MV-4-11 (cell line): ENCODE measurements around the gene CDC25A.
A peak's percentile ranks its signal among the peaks of the same experiment; 100 is the strongest.

ENCODE experiments used
- DNase-seq: peaks from one replicate; lab custom pipeline; 2025; lab: John Stamatoyannopoulos, UW

CDC25A gene

DNA sequence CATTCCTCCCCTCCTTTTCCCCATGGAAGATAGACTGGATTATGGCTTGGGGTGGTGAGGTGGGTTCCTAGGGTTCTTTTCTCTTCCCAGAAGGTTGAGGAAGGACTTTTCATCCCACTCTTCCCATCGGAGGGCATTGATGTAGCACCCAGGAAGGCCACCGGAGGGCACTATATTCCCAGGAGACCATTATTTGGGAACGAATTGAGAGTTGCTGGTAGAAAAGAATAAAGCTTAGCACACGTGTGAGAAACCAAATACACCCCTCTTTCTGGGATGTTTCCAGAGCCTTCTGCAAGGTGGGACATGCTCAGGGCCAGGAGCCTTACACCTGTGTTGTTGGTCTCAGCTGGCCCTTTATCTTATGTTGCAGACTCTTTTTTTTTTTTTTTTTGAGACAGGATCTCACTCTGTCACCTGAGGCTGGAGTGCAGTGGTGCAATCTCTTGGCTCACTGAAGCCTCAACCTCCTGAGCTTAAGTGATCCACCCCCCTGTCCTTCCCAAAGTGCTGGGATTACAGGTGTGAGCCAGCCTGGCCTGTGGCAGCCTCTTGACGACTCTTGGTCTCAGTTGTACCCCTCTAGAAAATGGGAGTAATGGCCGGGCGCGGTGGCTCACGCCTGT, 6.3 kb upstream of the CDC25A start:
- peak; percentile 46 for DNase-seq

- DNase-seq = no peak
These were observed 2.7 kb upstream of the CDC25A start for GRCh38 chr3:48190911-48191310.

DNA sequence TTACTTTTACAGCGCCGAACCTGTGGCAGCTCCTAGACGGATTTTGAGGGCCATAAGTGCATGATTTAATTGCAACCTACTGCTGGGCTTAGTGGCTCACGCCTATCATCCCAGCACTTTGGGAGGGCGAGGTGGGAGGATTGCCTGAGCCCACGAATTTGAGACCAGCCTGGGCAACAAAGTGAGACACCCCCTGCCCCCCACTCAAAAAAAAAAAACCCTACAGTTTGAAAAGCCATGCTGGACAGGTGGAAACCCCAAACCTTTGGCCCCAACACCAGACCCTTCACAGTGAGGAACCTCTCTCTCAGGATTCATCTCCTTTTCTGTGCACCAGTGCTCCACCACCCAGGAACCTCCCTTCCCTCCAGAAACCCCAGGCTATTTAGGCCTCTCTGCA, 1.1 kb upstream of the CDC25A start:
- no peak for DNase-seq

GRCh38 chr3:48187579-48188265, 495 bp downstream of the CDC25A start:
- no peak for DNase-seq

- no peak for DNase-seq
These were observed 977 bp downstream of the CDC25A start for GRCh38 chr3:48187301-48187578.

DNA sequence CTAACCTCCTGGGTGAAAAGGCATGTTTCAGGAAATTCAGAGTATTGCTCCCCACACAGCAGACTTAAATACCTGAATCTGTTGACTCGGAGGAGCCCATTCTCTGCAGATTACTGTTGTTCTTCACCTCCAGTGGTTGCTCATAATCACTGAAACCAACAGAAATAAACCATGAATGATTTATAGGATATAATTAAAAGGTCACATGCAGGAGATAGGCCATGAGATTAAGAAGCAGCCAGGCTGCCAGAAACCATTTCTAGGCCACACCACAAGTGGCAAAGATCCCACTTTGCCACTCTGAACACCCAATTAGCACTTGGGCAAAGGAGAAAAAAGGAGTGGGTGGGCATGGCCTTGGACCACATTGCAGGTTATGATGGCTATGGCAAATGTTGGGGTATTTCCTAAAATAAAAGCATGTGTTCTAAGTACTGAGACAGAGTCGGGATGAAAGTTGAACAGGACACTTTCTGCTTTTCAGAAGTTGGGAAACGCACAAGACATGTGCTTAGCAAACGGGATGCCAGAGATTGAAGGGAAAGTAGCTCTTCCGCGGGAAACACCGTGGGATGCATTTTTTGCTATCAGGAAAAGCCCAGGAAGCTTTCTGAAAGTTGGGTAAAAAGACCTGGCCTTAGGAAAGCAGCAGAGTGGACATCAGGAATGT, 1.5 kb downstream of the CDC25A start:
- peak; percentile 7 for DNase-seq

DNA sequence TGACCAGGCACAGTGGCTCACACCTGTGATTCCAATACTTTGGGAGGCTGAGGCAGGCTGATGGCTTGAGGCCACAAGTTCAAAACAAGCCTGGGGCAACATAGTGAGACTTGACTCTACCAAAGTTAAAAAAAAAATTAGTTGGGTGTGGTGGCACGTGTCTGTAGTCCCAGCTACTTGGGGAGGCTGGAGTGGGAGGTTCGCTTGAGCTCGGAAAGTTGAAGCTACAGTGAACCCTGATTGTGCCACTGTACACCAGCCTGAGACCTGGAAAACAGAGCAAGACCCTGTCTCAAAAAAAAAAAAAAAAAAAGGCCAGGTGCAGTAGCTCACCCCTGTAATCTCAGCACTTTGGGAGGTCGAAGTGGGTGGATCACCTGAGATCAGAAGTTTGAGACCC, 3.1 kb downstream of the CDC25A start:
- DNase-seq = no peak

- DNase-seq = no peak
These were observed 3.9 kb downstream of the CDC25A start for GRCh38 chr3:48184299-48184698.

GRCh38 chr3:48180531-48181253, 7.5 kb downstream of the CDC25A start:
- no peak for DNase-seq

DNA sequence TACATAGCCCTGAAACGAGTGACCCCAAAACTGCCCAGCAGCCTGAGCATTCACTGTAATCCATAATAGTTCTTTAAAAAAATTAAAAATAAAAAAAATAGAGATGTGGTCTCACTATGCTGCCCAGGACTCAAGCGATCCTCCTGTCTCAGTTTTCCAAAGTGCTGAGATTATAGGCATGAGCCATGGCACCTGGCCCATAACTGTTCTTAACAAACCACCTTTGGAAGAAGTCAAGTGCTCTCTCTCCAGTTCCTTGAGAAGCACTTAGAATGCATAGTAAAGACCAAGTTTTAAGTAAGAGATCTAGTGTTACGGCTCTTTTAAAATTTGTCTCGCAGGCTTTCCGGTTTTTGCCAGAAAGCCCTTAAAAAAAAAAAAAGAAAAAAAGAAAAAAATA, 8.2 kb downstream of the CDC25A start:
- DNase-seq = no peak

DNA sequence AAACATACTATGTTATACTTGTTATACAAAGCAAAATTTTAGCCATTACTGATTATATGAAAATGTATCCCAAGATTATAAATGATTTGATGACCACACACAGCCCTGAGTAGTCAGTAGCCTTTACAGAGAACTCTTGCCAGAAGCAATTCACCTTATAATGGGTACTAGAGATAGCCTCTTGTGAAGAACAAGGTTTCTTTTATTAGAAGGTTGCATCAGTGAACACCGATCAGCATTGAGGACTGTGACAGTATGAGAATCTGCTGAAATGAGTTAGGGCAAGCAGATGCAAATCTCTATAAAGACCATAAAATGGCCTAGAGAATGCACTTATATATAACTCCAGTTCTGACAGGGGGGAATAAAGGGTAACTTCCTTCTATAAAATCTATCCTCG, 10.1 kb downstream of the CDC25A start:
- DNase-seq = no peak

DNA sequence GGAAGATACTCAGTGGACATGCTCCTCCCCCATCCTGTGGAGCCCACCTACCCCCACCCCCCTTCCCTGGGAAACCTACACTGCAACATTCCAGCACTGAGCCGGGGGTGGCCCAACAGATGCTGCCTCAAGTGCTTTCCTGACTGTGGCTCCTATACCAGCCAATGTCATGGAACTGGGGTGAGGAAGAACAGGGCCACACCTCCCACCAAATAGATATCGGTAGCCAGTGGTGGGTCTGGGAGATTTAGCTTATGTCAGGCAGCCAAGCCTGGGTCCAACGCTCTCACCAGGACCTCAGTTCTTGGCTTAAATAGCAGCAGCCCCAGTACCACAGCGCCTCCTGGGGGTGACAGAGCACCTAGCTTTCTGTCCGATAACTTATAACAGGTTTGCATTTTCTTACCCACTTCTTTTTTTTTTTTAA, 30.3 kb downstream of the CDC25A start:
- DNase-seq = peak; percentile 35

- no peak for DNase-seq
These were observed 30.9 kb downstream of the CDC25A start for GRCh38 chr3:48157202-48157840.

- DNase-seq = no peak
These were observed 32.1 kb downstream of the CDC25A start for GRCh38 chr3:48156163-48156562.

- no peak for DNase-seq
These were observed 33.1 kb downstream of the CDC25A start for GRCh38 chr3:48155122-48155521.

GRCh38 chr3:48151807-48152427, 36.3 kb downstream of the CDC25A start:
- DNase-seq = no peak

- peak; percentile 54 for DNase-seq
These were observed 37.0 kb downstream of the CDC25A start for GRCh38 chr3:48151058-48151806.

DNA sequence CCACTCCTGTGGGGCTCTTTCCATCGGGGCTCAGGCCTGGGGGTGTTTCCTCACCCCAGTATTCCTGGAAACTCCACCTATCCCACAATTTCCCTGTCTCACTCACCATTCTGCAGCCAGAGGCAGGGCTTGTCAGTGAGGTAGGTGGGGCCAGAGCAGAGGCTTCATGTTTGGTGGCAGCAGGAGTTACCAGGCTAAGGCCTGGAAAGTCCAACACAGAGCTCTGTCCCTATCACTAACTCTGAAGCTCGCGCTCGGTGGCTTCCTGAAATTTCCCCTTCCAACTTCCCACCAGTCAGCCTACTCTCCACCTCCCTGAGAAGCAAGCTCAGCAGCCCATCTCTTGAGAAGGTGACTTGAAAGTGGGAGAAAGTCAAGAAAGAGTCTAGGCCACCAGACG, 44.2 kb downstream of the CDC25A start:
- no peak for DNase-seq

- no peak for DNase-seq
These were observed 44.6 kb downstream of the CDC25A start for GRCh38 chr3:48143567-48143966.

DNA sequence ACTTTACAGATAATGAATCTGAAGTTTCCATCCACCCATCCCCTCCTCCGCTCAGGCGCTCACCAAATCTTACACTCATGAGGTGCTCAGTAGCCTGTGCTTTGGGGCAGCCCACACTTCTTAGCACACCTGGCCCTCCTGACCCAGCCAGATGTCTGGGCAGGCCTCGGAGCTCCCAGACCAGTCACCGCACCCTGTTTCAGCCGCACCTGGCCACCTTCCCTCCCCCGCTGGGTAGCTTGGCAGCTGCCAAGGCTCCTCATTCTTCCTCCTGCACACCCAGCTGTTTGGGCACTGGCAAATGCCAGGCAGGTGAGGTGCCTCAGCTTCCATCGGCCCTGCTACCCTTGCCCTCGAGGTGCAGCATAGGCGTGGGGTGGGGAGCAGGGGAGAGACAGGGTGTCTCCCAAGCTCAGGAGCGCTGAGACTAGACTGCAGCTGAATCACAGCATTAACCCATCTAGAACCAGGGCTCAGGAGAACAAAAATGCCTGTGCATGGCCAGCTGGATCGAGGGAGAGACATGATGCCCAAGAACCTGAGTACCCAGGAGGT, 45.8 kb downstream of the CDC25A start:
- no peak for DNase-seq

- no peak for DNase-seq
These were observed 46.5 kb downstream of the CDC25A start for GRCh38 chr3:48141604-48142137.
